ENCODE measurements around the gene MFAP3. TPM values are rescaled to one million over a fixed set of nuclear protein-coding genes. Genes with fewer than 3 reads are reported as not detected.

The MFAP3 gene
- total and polyA plus RNA-seq, 2 of the 13 experiments (the other 11 are each of a cell fraction or from before 2014, with no cell fraction given) = 12.1 to 28.3 TPM

- TF ChIP-seq HOXD1 (CRISPR knock-in tag; IDR thresholded peaks at IDR 0.05) (peak; percentile 51), DMAP1 (CRISPR knock-in tag; IDR thresholded peaks at IDR 0.05) (peak; percentile 94), BORCS8-MEF2B (CRISPR knock-in tag; IDR thresholded peaks at IDR 0.05) (peak; percentile 90), KDM2A (CRISPR knock-in tag; IDR thresholded peaks at IDR 0.05; ENCODE audit: borderline replicate concordance, low read depth) (peak; percentile 99), ZNF598 (CRISPR knock-in tag; IDR thresholded peaks at IDR 0.05; ENCODE audit: borderline replicate concordance) (peak; percentile 97; the same call in 1 of the 2 replicates), POGK (CRISPR knock-in tag; conservative IDR thresholded peaks at IDR 0.05) (peak; percentile 91), DNMT1 (CRISPR knock-in tag; IDR thresholded peaks at IDR 0.05) (no peak), HDAC2 (CRISPR knock-in tag; IDR thresholded peaks at IDR 0.05) (peak; percentile 77; the same call in 1 of the 2 replicates), ZNF333 (CRISPR knock-in tag; IDR thresholded peaks at IDR 0.05; ENCODE audit: borderline replicate concordance) (no peak), SNAPC4 (CRISPR knock-in tag; IDR thresholded peaks at IDR 0.05) (no peak), ZNF800 (CRISPR knock-in tag; IDR thresholded peaks at IDR 0.05) (no peak), JUNB (CRISPR knock-in tag; IDR thresholded peaks at IDR 0.05; ENCODE audit: borderline replicate concordance) (no peak), ZSCAN29 (CRISPR knock-in tag; conservative IDR thresholded peaks at IDR 0.05) (peak; percentile 66; the same call in 1 of the 2 replicates), SNAI1 (CRISPR knock-in tag; IDR thresholded peaks at IDR 0.05; ENCODE audit: borderline replicate concordance) (peak; percentile 86), ZNF792 (CRISPR knock-in tag; IDR thresholded peaks at IDR 0.05) (peak; percentile 95), NFYB (CRISPR knock-in tag; IDR thresholded peaks at IDR 0.05) (peak; percentile 48; the same call in 1 of the 2 replicates), SP4 (CRISPR knock-in tag; IDR thresholded peaks at IDR 0.05) (peak; percentile 74), ZNF20 (CRISPR knock-in tag; IDR thresholded peaks at IDR 0.05) (no peak), HOMEZ (CRISPR knock-in tag; IDR thresholded peaks at IDR 0.05; ENCODE audit: low read depth) (peak; percentile 58), SP1 (IDR thresholded peaks at IDR 0.05) (no peak), SP1 (CRISPR knock-in tag; IDR thresholded peaks at IDR 0.05) (peak; percentile 75)
Observed at GRCh38 chr5:154038707-154039457, at the start of gene MFAP3, which contains the start of gene FAM114A2 (continued).
